Loucy (cell line): ENCODE data around the gene TRMU.
"Not testable (repeated sequence)": the region's sequence is repeated elsewhere in the genome, so short reads cannot be mapped to it uniquely, and the experiment has no call there.

ENCODE experiments used
- H2AFZ ChIP-seq: fragments of 200-600 bp; sonication (generic); 2 replicates; pipeline ENCODE4 v1.6.0; 2016; ENCODE audit warnings: antibody characterized with exemption, mild to moderate bottlenecking, low read length, moderate library complexity
- H3F3A ChIP-seq: fragments of 200-600 bp; 2 replicates; pipeline ENCODE4 v1.6.0; 2016; ENCODE audit warnings: antibody characterized with exemption, low read depth, mild to moderate bottlenecking
- H3K27me3 ChIP-seq: fragments of 200-600 bp; sonication (generic); 2 replicates; pipeline ENCODE4 v1.6.1; 2014; ENCODE audit warnings: low read length, mild to moderate bottlenecking; ENCODE audit not compliant: insufficient read depth, poor library complexity, severe bottlenecking
- H3K36me3 ChIP-seq: fragments of 200-600 bp; sonication (generic); 2 replicates; pipeline ENCODE4 v1.6.1; 2016; ENCODE audit warnings: low read length; ENCODE audit not compliant: insufficient read depth
- H3K4me1 ChIP-seq: fragments of 200-600 bp; sonication (generic); 2 replicates; pipeline ENCODE4 v1.5.1; 2014; ENCODE audit warnings: low read length, mild to moderate bottlenecking; ENCODE audit not compliant: insufficient read depth, poor library complexity, severe bottlenecking
- H3K4me2 ChIP-seq: fragments of 200-600 bp; sonication (generic); 2 replicates; pipeline ENCODE4 v1.6.0; 2014; ENCODE audit warnings: antibody characterized with exemption, low read length, low read depth, mild to moderate bottlenecking; ENCODE audit not compliant: poor library complexity, severe bottlenecking
- H3K4me3 ChIP-seq: fragments of 200-600 bp; sonication (generic); 2 replicates; pipeline ENCODE4 v1.5.1; 2014; ENCODE audit warnings: low read length, mild to moderate bottlenecking, mixed read lengths; ENCODE audit not compliant: poor library complexity, severe bottlenecking
- H3K79me2 ChIP-seq: fragments of 200-600 bp; sonication (generic); 2 replicates; pipeline ENCODE4 v1.6.1; 2014; ENCODE audit warnings: low read length; ENCODE audit not compliant: insufficient read depth
- H3K9ac ChIP-seq: fragments of 200-600 bp; sonication (generic); 2 replicates; pipeline ENCODE4 v1.6.0; 2014; ENCODE audit warnings: mild to moderate bottlenecking, low read depth, low read length, moderate library complexity; ENCODE audit not compliant: poor library complexity, severe bottlenecking
- H3K9me2 ChIP-seq: fragments of 200-600 bp; sonication (generic); replicated peaks from 2 replicates; pipeline ENCODE4 v1.6.1; 2016; ENCODE audit warnings: low read depth, low read length, mixed read lengths
- H3K9me3 ChIP-seq: fragments of 200-600 bp; sonication (generic); 2 replicates; pipeline ENCODE4 v1.6.1; 2014; ENCODE audit warnings: mild to moderate bottlenecking, antibody characterized with exemption, low read length, low read depth; ENCODE audit not compliant: insufficient read depth
- H4K20me1 ChIP-seq: fragments of 200-600 bp; sonication (generic); 2 replicates; pipeline ENCODE4 v1.6.0; 2014; ENCODE audit warnings: antibody characterized with exemption, low read length, mild to moderate bottlenecking; ENCODE audit not compliant: insufficient read depth, poor library complexity, severe bottlenecking
- CTCF ChIP-seq: fragments of 200-600 bp; sonication (generic); conservative IDR thresholded peaks from 2 replicates; pipeline ENCODE4 v1.5.1; 2014; ENCODE audit warnings: mild to moderate bottlenecking, antibody characterized with exemption, low read length
- EZH2phosphoT487 ChIP-seq: fragments of 200-600 bp; IDR thresholded peaks from 2 replicates; pipeline ENCODE4 v1.6.1; 2018; ENCODE audit warnings: antibody characterized with exemption, mild to moderate bottlenecking, moderate library complexity, borderline replicate concordance

Gene TRMU

GRCh38 chr22:46308283-46308988 lies 27.1 kb upstream of the TRMU start:
- no peak overlapping the region for H3K4me2 ChIP-seq
- no peaks in the 10 kb centered on the region for H3K9me3 ChIP-seq
- H3K36me3 ChIP-seq = peaks cover 51% of the 10 kb centered on the region; the same call in 1 of the 2 replicates
- no peak overlapping the region for H3K9ac ChIP-seq
- TF ChIP-seq CTCF (no peak), EZH2phosphoT487 (no peak)
- no peak overlapping the region for H2AFZ ChIP-seq
- H3K4me1 ChIP-seq = peaks cover 25% of the 10 kb centered on the region
- H3K4me3 ChIP-seq = no peak overlapping the region
- H3K9me2 ChIP-seq = no peaks in the 10 kb centered on the region
- no peaks in the 10 kb centered on the region for H3K27me3 ChIP-seq
- peaks cover 17% of the 10 kb centered on the region for H4K20me1 ChIP-seq
- H3K79me2 ChIP-seq = peaks cover 87% of the 10 kb centered on the region
- no peaks in the 10 kb centered on the region for H3F3A ChIP-seq

- H3K9ac ChIP-seq = no peak overlapping the region
- H4K20me1 ChIP-seq = peaks cover 11% of the 10 kb centered on the region
- H3K9me3 ChIP-seq = no peaks in the 10 kb centered on the region
- no peak overlapping the region for H2AFZ ChIP-seq
- TF ChIP-seq EZH2phosphoT487 (no peak), CTCF (no peak)
- no peaks in the 10 kb centered on the region for H3K9me2 ChIP-seq
- no peaks in the 10 kb centered on the region for H3K27me3 ChIP-seq
- peaks cover 79% of the 10 kb centered on the region for H3K79me2 ChIP-seq
- peaks cover 14% of the 10 kb centered on the region for H3K4me1 ChIP-seq
- H3K4me3 ChIP-seq = no peak overlapping the region
- peaks cover 60% of the 10 kb centered on the region; the same call in 1 of the 2 replicates for H3K36me3 ChIP-seq
- 0 out of 2 replicates have a peak, but pooled peaks cover 2% of the 10 kb centered on the region for H3F3A ChIP-seq
- no peak overlapping the region for H3K4me2 ChIP-seq
Observed at GRCh38 chr22:46309526-46310085, 25.9 kb upstream of the TRMU start.

- H3K27me3 ChIP-seq = no peaks in the 10 kb centered on the region
- H3K9me3 ChIP-seq = no peaks in the 10 kb centered on the region
- H3K36me3 ChIP-seq = peaks cover 76% of the 10 kb centered on the region; the same call in 1 of the 2 replicates
- TF ChIP-seq EZH2phosphoT487 (no peak), CTCF (no peak)
- H3K4me2 ChIP-seq = no peak overlapping the region
- no peak overlapping the region for H3K9ac ChIP-seq
- peaks cover 70% of the 10 kb centered on the region for H3K79me2 ChIP-seq
- H3K4me3 ChIP-seq = no peak overlapping the region
- H3F3A ChIP-seq = 0 out of 2 replicates have a peak, but pooled peaks cover 2% of the 10 kb centered on the region
- H2AFZ ChIP-seq = no peak overlapping the region
- peaks cover 6% of the 10 kb centered on the region for H3K4me1 ChIP-seq
- H3K9me2 ChIP-seq = no peaks in the 10 kb centered on the region
- peaks cover 11% of the 10 kb centered on the region for H4K20me1 ChIP-seq
Observed at GRCh38 chr22:46312056-46312455, 23.5 kb upstream of the TRMU start.

GRCh38 chr22:46312848-46313247 lies 22.7 kb upstream of the TRMU start:
- H3K79me2 ChIP-seq = peaks cover 70% of the 10 kb centered on the region
- H3K9me2 ChIP-seq, H3F3A ChIP-seq, H3K4me3 ChIP-seq, H2AFZ ChIP-seq, H3K9ac ChIP-seq, H3K27me3 ChIP-seq, H4K20me1 ChIP-seq, H3K4me2 ChIP-seq, H3K9me3 ChIP-seq, H3K4me1 ChIP-seq: not testable (repeated sequence)
- H3K36me3 ChIP-seq = peaks cover 84% of the 10 kb centered on the region; the same call in 1 of the 2 replicates
